Activated naive CD8-positive, alpha-beta T cell treated with anti-CD3 and anti-CD28 coated beads, Interleukin-2, amount 10 ng/mL, durations not matched to agents 7 days and 5 days (primary cell): ENCODE measurements around the gene ZNF266. TPM values are rescaled to one million over a fixed set of nuclear protein-coding genes. Genes with fewer than 3 reads are reported as not detected.

Experiments
- ATAC-seq: fragments of 150-1000 bp; cut with Tn5 transposase; one replicate; pipeline ENCODE4 v1.10.0; 2021; ENCODE audit warnings: low read depth, moderate library complexity
- POLR2A ChIA-PET: fragments of 350-600 bp; sonication (Branson Sonifier 250); formaldehyde crosslinking; loops from one replicate; lab custom pipeline; 2021; ENCODE audit warnings: antibody characterized with exemption; lab: Charles Lee
- DNase-seq: peaks from one replicate; pipeline ENCODE4 v3.0.0; 2021
- H3K27ac Mint-ChIP-seq: one replicate; pipeline ENCODE4 v1.8.0; 2022; ENCODE audit warnings: mild to moderate bottlenecking, mixed read lengths
- H3K27me3 Mint-ChIP-seq: one replicate; pipeline ENCODE4 v1.8.0; 2022; ENCODE audit warnings: mild to moderate bottlenecking, moderate library complexity, mixed read lengths
- H3K36me3 Mint-ChIP-seq: one replicate; pipeline ENCODE4 v1.8.0; 2021; ENCODE audit warnings: mild to moderate bottlenecking, mixed read lengths
- H3K4me1 Mint-ChIP-seq: one replicate; pipeline ENCODE4 v1.8.0; 2021; ENCODE audit warnings: mixed read lengths
- H3K4me3 Mint-ChIP-seq: one replicate; pipeline ENCODE4 v1.8.0; 2022; ENCODE audit warnings: mild to moderate bottlenecking, moderate library complexity, mixed read lengths
- H3K9me3 Mint-ChIP-seq: one replicate; pipeline ENCODE4 v1.8.0; 2021; ENCODE audit warnings: mixed read lengths
- total RNA-seq, 2 experiments: library from RNA; stranded (reverse); gene quantifications; one replicate each; pipeline ENCODE4 v1.2.3, GENCODE V29; 2021

ZNF266 gene
- total RNA-seq, 2 experiments from 2014 or later: 68.9 to 72.3 TPM

GRCh38 chr19:9407827-9408226 lies 27.5 kb downstream of the ZNF266 start:
- H3K27ac Mint-ChIP-seq: no peak overlapping the region
- no peak for ATAC-seq

GRCh38 chr19:9406798-9407352 lies 28.5 kb downstream of the ZNF266 start:
- POLR2A ChIA-PET: no interaction called here
- peak overlapping the region; percentile 85 for H3K4me3 Mint-ChIP-seq
- H3K9me3 Mint-ChIP-seq: peaks cover 36% of the 10 kb centered on the region
- DNase-seq (peak; percentile 64), ATAC-seq (peak; percentile 75)
- no peaks in the 10 kb centered on the region for H3K27me3 Mint-ChIP-seq
- peak overlapping the region; percentile 84 for H3K27ac Mint-ChIP-seq
- peaks cover 9% of the 10 kb centered on the region for H3K4me1 Mint-ChIP-seq
- peaks cover 35% of the 10 kb centered on the region for H3K36me3 Mint-ChIP-seq

More at GRCh38 chr19:9407827-9408226, 27.5 kb downstream of the ZNF266 start:
- no peak for DNase-seq
- POLR2A ChIA-PET: no interaction called here
- peaks cover 38% of the 10 kb centered on the region for H3K9me3 Mint-ChIP-seq
- H3K4me3 Mint-ChIP-seq: peak overlapping the region; percentile 7
- H3K36me3 Mint-ChIP-seq: peaks cover 45% of the 10 kb centered on the region
- no peaks in the 10 kb centered on the region for H3K27me3 Mint-ChIP-seq
- peaks cover 9% of the 10 kb centered on the region for H3K4me1 Mint-ChIP-seq

GRCh38 chr19:9381361-9381785 lies 54.0 kb downstream of the ZNF266 start:
- no peak for DNase-seq
- H3K4me1 Mint-ChIP-seq: no peaks in the 10 kb centered on the region
- peaks cover 44% of the 10 kb centered on the region for H3K9me3 Mint-ChIP-seq
- H3K4me3 Mint-ChIP-seq: no peak overlapping the region
- H3K27me3 Mint-ChIP-seq: no peaks in the 10 kb centered on the region
- no peak overlapping the region for H3K27ac Mint-ChIP-seq
- POLR2A ChIA-PET: no interaction called here
- H3K36me3 Mint-ChIP-seq: peaks cover 75% of the 10 kb centered on the region
- no peak for ATAC-seq

- Mint-ChIP-seq H3K9me3 (peaks cover 32% of the 10 kb centered on the region), H3K27me3 (no peaks in the 10 kb centered on the region)
- POLR2A ChIA-PET: no interaction called here
These were observed 64.4 kb downstream of the ZNF266 start for GRCh38 chr19:9370738-9371619.

GRCh38 chr19:9362905-9363304 lies 72.5 kb downstream of the ZNF266 start, which contains the start of gene ZNF177:
ZNF177 (plus strand) TSS chr19:9363013; CDS start chr19:9378312, 15,299 bp downstream.
- POLR2A ChIA-PET: no interaction called here
- Mint-ChIP-seq H3K27ac (peak within 1 kb of the TSS; percentile 9), H3K27me3 (peaks cover 3% of the 10 kb centered on the region), H3K36me3 (peaks cover 22% of the 10 kb centered on the region), H3K4me1 (peaks cover 4% of the 10 kb centered on the region), H3K4me3 (peak within 1 kb of the TSS; percentile 58), H3K9me3 (peaks cover 29% of the 10 kb centered on the region)
- no peak for ATAC-seq
- DNase-seq: peak; percentile 44

More at GRCh38 chr19:9370738-9371619, 64.4 kb downstream of the ZNF266 start:
- Mint-ChIP-seq H3K4me1 (no peaks in the 10 kb centered on the region), H3K36me3 (peaks cover 6% of the 10 kb centered on the region), H3K27ac (no peak overlapping the region), H3K4me3 (no peak overlapping the region)
- DNase-seq: no peak
- ATAC-seq: no peak

Other genes with a start within 250 kb of the ZNF266 start
- gene OR7D4, start 216.0 kb downstream of the ZNF266 start, total RNA-seq: not detected
- not detected for gene OR7E24, start 184.6 kb downstream of the ZNF266 start, total RNA-seq
- 10 to 100 TPM; 13.1 to 14.2 TPM for gene ZNF699, start 125.7 kb downstream of the ZNF266 start, total RNA-seq
- 10 to 100 TPM; 29.1 to 29.6 TPM for gene ZNF559, start 111.4 kb downstream of the ZNF266 start, total RNA-seq
- 1 to 10 TPM; 1.5 to 2.4 TPM for gene ZNF177, start 72.6 kb downstream of the ZNF266 start, total RNA-seq
- under 1 TPM; 0.33 to 0.34 TPM for gene ZNF560, start 63.0 kb upstream of the ZNF266 start, total RNA-seq
- gene ZNF426, start 103.1 kb upstream of the ZNF266 start, total RNA-seq: 10 to 100 TPM; 19.1 to 19.8 TPM
- 10 to 100 TPM; 56.8 to 58.3 TPM for gene ZNF121, start 148.9 kb upstream of the ZNF266 start, total RNA-seq
- 10 to 100 TPM; 34.0 to 39.5 TPM for gene ZNF561, start 185.7 kb upstream of the ZNF266 start, total RNA-seq
- gene ZNF562, start 239.5 kb upstream of the ZNF266 start, total RNA-seq: 10 to 100 TPM; 25.5 to 27.5 TPM